NB4 (cell line): ENCODE data around the gene UBASH3A.

Experiments
- MYC ChIP-seq: IDR thresholded peaks from 2 replicates; pipeline ENCODE4 v1.6.1; 2011; ENCODE audit warnings: low read depth, low read length
- POLR2A ChIP-seq: IDR thresholded peaks from 2 replicates; pipeline ENCODE4 v1.6.1; 2011; ENCODE audit warnings: mild to moderate bottlenecking; ENCODE audit not compliant: insufficient read length; ENCODE audit errors: extremely low read depth
- TF ChIP-seq, protein P1 (sequence below): IDR thresholded peaks from one replicate; pipeline ENCODE4 v1.5.1; 2012; ENCODE audit warnings: low read depth, low read length
- TF ChIP-seq, protein P2 (sequence below): IDR thresholded peaks from 2 replicates; pipeline ENCODE4 v1.6.1; 2011; ENCODE audit warnings: low read depth, low read length

DNA sequence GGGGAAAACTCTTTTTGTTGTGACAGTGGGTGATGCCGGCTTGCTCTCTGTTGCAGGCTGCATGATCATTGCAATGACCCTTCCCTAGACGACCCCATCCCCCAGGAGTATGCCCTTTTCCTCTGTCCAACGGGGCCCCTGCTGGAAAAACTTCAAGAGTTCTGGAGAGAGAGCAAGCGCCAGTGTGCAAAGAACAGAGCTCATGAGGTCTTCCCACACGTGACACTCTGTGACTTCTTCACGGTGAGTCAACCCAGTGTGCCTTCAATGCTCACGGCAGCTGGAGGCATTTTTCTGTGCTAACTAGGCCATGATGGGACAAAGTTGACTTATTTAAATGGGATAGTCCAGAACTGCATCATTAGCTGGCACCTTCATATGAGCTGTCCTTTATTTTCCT, 5.7 kb downstream of the UBASH3A start:
- TF ChIP-seq, protein P1, sequence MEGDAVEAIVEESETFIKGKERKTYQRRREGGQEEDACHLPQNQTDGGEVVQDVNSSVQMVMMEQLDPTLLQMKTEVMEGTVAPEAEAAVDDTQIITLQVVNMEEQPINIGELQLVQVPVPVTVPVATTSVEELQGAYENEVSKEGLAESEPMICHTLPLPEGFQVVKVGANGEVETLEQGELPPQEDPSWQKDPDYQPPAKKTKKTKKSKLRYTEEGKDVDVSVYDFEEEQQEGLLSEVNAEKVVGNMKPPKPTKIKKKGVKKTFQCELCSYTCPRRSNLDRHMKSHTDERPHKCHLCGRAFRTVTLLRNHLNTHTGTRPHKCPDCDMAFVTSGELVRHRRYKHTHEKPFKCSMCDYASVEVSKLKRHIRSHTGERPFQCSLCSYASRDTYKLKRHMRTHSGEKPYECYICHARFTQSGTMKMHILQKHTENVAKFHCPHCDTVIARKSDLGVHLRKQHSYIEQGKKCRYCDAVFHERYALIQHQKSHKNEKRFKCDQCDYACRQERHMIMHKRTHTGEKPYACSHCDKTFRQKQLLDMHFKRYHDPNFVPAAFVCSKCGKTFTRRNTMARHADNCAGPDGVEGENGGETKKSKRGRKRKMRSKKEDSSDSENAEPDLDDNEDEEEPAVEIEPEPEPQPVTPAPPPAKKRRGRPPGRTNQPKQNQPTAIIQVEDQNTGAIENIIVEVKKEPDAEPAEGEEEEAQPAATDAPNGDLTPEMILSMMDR, result no peak
- TF ChIP-seq POLR2A (no peak), MYC (no peak)
- TF ChIP-seq, protein P2, sequence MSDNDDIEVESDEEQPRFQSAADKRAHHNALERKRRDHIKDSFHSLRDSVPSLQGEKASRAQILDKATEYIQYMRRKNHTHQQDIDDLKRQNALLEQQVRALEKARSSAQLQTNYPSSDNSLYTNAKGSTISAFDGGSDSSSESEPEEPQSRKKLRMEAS, result no peak
